ENCODE data around the gene METTL8. TPM values are rescaled to one million over a fixed set of nuclear protein-coding genes. Genes with fewer than 3 reads are reported as not detected.

METTL8 gene
- total and polyA plus RNA-seq, 11 donors: 4.2 to 18.5 (median 9.0) TPM

GRCh38 chr2:171348056-171348455, 85.7 kb downstream of the METTL8 start:
- TF ChIP-seq CTCF (IDR thresholded peaks at IDR 0.05): no peak
- no peak for TF ChIP-seq POLR2A (IDR thresholded peaks at IDR 0.05)
- DNase-seq (no peak), ATAC-seq (no peak)
- intact Hi-C loops (cut with DNase I): loop anchor here in 3 of 10 donors (5.0 to 10.0 kb wide), 3 partner anchors 67 to 183 kb away; partner anchors contain the start of gene TLK1 (in 1 of the 3)
- peaks cover 0 to 20% (median 16%) of the 10 kb centered on the region in 12 donors for H3K4me1 ChIP-seq
- H3K9me3 ChIP-seq: peaks cover 0 to 13% (median 0%) of the 10 kb centered on the region in 12 donors
- H3K27me3 ChIP-seq: no peaks in the 10 kb centered on the region
- WGBS, 4 donors: 84 to 89% (median 89%) methylated on average over 1 of the region's 1 CpG
- H3K4me3 ChIP-seq: no peak overlapping the region
- H3K36me3 ChIP-seq: no peaks in the 10 kb centered on the region
- H3K27ac ChIP-seq: peak overlapping the region in 9 of 12 donors; percentile 9 to 70 (median 45)

GRCh38 chr2:171347591-171348032, 86.2 kb downstream of the METTL8 start:
- peak overlapping the region in 11 of 12 donors; percentile 12 to 70 (median 54) for H3K27ac ChIP-seq
- ATAC-seq (peak; percentile 45 to 88 (median 64)), DNase-seq (no peak)
- intact Hi-C loops (cut with DNase I): loop anchor here in 3 of 10 donors (5.0 to 10.0 kb wide), 3 partner anchors 67 to 183 kb away; partner anchors contain the start of gene TLK1 (in 1 of the 3)
- peaks cover 0 to 13% (median 0%) of the 10 kb centered on the region in 12 donors for H3K9me3 ChIP-seq
- no peaks in the 10 kb centered on the region for H3K27me3 ChIP-seq
- H3K4me3 ChIP-seq: no peak overlapping the region
- H3K36me3 ChIP-seq: no peaks in the 10 kb centered on the region
- WGBS, 4 donors: 27 to 42% (median 36%) methylated on average over 3 of the region's 3 CpGs
- no peak for TF ChIP-seq CTCF (IDR thresholded peaks at IDR 0.05)
- TF ChIP-seq POLR2A (IDR thresholded peaks at IDR 0.05): no peak
- H3K4me1 ChIP-seq: peaks cover 0 to 20% (median 16%) of the 10 kb centered on the region in 12 donors

- H3K9me3 ChIP-seq: peaks cover 0 to 10% (median 0%) of the 10 kb centered on the region in 12 donors
- DNase-seq: no peak
- H3K36me3 ChIP-seq: no peaks in the 10 kb centered on the region
- peak overlapping the region in 11 of 12 donors; percentile 12 to 70 (median 54) for H3K27ac ChIP-seq
- intact Hi-C loops (cut with DNase I): loop anchor here in 3 of 10 donors (5.0 to 10.0 kb wide), 3 partner anchors 68 to 182 kb away; partner anchors contain the start of gene TLK1 (in 1 of the 3)
- peak in 6 of 12 donors; percentile 11 to 38 (median 26) for TF ChIP-seq CTCF (IDR thresholded peaks at IDR 0.05)
- TF ChIP-seq POLR2A (IDR thresholded peaks at IDR 0.05): no peak
- peaks cover 0 to 21% (median 17%) of the 10 kb centered on the region in 12 donors for H3K4me1 ChIP-seq
- 53 to 56% (median 54%) methylated on average over 10 of the region's 10 CpGs for WGBS, 4 donors
- H3K4me3 ChIP-seq: no peak overlapping the region
- ATAC-seq: peak; percentile 81 to 93 (median 87)
- no peaks in the 10 kb centered on the region for H3K27me3 ChIP-seq
These were observed 86.8 kb downstream of the METTL8 start for GRCh38 chr2:171346723-171347557.
